Stimulated activated CD8-positive, alpha-beta memory T cell treated with anti-CD3 and anti-CD28 coated beads, Interleukin-15, amount 100 ng/mL, for 48 hours (primary cell): Measurements from ENCODE around the gene NFAT5.
A peak's percentile ranks its signal among the peaks of the same experiment; 100 is the strongest.
"Not testable (repeated sequence)": the region's sequence is repeated elsewhere in the genome, so short reads cannot be mapped to it uniquely, and the experiment has no call there.

Experiments
- DNase-seq, 2 donors: peaks; one replicate each; pipeline ENCODE4 v3.0.0-alpha.2; 2020; ENCODE audit warnings: low read depth in 2 of 2

NFAT5 gene, protein sequence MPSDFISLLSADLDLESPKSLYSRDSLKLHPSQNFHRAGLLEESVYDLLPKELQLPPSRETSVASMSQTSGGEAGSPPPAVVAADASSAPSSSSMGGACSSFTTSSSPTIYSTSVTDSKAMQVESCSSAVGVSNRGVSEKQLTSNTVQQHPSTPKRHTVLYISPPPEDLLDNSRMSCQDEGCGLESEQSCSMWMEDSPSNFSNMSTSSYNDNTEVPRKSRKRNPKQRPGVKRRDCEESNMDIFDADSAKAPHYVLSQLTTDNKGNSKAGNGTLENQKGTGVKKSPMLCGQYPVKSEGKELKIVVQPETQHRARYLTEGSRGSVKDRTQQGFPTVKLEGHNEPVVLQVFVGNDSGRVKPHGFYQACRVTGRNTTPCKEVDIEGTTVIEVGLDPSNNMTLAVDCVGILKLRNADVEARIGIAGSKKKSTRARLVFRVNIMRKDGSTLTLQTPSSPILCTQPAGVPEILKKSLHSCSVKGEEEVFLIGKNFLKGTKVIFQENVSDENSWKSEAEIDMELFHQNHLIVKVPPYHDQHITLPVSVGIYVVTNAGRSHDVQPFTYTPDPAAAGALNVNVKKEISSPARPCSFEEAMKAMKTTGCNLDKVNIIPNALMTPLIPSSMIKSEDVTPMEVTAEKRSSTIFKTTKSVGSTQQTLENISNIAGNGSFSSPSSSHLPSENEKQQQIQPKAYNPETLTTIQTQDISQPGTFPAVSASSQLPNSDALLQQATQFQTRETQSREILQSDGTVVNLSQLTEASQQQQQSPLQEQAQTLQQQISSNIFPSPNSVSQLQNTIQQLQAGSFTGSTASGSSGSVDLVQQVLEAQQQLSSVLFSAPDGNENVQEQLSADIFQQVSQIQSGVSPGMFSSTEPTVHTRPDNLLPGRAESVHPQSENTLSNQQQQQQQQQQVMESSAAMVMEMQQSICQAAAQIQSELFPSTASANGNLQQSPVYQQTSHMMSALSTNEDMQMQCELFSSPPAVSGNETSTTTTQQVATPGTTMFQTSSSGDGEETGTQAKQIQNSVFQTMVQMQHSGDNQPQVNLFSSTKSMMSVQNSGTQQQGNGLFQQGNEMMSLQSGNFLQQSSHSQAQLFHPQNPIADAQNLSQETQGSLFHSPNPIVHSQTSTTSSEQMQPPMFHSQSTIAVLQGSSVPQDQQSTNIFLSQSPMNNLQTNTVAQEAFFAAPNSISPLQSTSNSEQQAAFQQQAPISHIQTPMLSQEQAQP (N-terminal part only)

DNA sequence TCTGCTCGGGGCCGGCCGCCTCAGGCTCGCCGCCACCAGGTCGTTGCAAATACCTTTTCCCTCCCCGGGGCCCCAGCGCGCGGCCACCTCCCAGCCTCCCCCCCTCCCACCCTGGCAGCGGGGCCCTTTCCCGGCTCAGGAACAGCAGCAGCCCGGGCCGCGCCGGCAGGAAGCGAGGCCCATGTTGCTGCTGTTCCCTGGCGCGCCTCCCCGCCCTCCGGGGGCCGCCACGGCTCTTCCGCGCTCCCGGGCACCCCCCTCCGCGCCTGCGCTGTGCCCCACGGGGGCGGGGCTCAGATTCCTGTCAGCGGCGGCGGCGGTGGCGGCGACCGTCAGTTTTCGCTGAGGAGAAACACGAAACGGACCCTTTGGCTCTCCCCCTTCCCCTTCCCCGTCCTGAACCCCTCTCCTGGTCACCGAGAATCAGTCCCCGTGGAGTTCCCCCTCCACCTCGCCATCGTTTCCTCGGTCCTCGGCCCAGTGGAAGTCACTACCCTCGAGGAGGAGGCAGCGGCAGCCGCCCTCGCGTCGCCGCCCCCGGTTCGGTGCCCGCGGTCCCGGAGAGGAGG is at the start of gene NFAT5:
NFAT5 (plus strand) TSS at position 296 of the 569 bp plus-strand sequence. CDS start 336 bp downstream, outside the sequence.
- peak; percentile 77 to 84 for DNase-seq

DNA sequence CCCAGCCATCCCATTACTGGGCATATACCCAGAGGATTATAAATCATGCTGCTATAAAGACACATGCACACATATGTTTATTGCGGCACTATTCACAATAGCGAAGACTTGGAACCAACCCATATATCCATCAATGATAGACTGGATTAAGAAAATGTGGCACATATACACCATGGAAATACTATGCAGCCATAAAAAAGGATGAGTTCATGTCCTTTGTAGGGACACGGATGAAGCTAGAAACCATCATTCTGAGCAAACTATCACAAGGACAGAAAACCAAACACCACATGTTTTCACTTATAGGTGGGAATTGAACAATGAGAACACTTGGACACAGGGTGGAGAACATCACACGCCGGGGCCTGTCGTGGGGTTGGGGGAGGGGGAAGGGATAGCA is 47.9 kb upstream of the NFAT5 start:
- not testable (repeated sequence) for DNase-seq

- DNase-seq: no peak
Measured at GRCh38 chr16:69520413-69520799, 45.4 kb upstream of the NFAT5 start.

- peak; percentile 45 to 53 for DNase-seq
Measured at GRCh38 chr16:69520800-69521602, 44.8 kb upstream of the NFAT5 start.

DNA sequence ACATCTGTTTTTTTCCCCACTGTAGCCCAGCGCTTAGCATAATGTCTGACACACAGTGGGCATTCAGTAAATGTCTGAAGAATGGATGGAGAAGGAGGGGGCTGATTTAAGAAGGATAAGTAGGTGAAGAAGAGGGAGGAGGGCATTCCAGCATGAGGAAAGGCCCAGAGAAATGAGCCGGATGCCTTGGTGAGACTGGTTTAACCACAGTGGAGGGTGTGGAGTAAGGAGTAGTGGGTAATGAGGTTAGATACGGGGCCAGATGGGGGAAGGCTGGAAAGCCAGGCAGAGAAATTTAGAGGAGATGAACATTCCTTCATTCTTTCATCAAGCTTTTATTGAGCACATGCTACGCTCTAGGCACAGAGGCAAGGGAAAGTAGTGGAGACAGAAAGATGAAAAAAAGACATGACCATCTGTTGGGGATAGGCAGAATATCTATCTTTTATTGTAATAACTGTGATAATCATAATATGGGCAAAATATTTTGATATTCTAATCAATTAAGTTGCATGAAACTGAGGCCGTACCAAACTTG is 43.7 kb upstream of the NFAT5 start:
- no peak for DNase-seq

DNA sequence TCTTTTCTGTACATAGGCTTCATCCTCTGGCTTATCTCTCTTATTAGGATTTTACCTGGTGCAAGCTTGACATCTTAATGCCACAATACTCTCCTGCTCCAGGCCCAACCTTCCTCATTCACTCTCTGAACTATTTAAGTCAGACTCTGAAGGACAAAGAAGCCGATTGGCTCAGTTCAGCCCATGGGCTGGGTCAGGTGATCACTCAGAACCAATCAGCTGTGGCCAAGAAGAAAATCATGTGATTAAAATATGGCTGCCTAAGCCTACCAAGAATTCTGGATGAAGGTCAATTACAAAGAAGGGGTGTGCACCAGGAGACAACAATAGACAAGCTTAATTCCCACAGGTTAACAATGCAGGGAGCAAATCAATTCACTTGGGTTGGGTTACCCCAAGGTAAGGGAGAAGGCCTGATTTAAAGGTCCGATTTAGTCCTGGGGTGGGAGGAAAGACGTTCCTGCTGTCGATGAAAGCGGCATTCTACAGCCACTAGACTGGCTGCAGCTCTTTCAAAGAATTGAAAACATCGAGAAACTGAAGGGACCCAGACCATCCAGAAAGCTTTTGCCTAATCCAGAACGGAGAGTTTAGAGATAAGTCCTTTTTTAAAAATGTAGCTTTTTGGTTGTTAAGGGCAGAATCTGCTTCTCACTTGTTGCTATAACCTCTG is 42.9 kb upstream of the NFAT5 start:
- peak in 1 of 2 donors; percentile 3 for DNase-seq

DNA sequence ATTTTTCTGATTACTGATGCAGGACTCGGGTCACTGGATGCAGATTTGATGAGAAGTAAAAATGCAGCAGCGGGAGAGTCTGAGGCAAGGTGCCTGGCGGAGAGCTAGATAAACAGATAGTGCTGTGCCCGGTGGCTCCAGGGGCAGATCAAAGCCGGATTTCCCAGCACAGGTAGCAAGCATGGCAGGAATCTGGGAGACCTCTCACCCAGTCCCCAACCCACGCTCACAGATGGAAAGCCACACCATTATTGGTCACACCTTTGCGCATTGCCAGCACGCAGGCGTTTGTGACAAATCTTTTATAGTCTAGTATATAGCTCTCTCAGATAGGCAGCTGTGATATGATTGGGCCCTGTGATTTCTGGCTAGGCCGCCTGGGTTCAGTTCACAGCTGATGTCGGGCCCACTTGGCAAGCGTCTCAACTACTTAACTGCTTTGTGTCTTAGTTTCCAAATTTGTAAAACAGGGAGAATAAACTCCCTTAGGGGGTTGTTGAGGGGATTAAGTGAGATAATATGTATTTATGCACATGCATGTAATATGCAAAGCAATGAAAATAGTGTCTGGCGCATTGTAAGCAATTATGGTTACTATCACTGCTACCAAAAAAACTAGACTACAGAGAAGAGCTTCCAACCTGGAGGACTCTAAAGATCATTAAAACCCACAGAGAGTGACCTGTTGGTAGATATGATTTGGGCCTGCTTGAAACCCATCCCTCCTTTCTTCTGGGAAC is 42.0 kb upstream of the NFAT5 start:
- DNase-seq: no peak

- no peak for DNase-seq
Measured at GRCh38 chr16:69526831-69527655, 38.7 kb upstream of the NFAT5 start.

- no peak for DNase-seq
Measured at GRCh38 chr16:69531988-69532387, 33.8 kb upstream of the NFAT5 start.

GRCh38 chr16:69532641-69533455 is 32.9 kb upstream of the NFAT5 start:
- DNase-seq: no peak

GRCh38 chr16:69534720-69535119 is 31.0 kb upstream of the NFAT5 start:
- DNase-seq: no peak

GRCh38 chr16:69535123-69536050 is 30.4 kb upstream of the NFAT5 start:
- DNase-seq: no peak

DNA sequence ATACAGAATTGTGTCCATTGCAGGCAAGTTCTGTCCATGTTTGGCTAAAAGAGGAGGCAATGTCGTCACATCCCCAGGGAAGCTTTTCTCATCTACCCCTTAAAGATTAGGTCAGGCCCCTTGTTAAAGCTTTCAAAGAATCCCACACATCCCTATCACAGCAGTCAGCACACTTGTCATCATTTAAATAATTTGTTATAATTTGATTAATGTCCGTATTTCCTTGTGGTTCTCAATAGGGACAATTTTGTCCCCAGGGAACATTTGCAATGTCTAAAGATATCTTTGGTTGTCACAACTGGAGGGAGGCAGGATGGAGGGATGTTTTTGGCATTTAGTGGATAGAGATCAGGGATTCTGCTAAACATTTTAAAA is 28.1 kb upstream of the NFAT5 start:
- no peak for DNase-seq

DNA sequence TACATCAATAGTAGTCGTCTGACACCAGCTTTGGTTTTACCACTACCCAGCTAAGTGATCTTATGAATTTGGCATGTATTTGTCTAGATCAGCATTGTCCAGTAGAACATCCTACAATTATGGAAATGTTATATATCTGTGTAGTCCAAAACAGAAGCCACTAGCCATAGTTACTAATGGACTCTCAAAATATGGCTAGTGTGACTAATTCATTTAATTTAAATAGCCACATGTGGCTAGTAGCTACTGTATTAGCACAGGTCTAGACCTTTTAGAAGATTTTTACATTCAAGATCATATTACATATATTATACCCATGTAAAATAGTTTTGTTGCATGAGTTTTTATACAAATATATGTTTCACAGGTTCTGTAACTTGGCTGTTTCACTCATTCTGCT is 27.0 kb upstream of the NFAT5 start:
- DNase-seq: no peak

GRCh38 chr16:69542974-69543373 is 22.8 kb upstream of the NFAT5 start:
- DNase-seq: no peak

- DNase-seq: no peak
Measured at GRCh38 chr16:69544088-69544487, 21.7 kb upstream of the NFAT5 start.
